ENCODE measurements around the gene NCAM1.

The NCAM1 gene

DNA sequence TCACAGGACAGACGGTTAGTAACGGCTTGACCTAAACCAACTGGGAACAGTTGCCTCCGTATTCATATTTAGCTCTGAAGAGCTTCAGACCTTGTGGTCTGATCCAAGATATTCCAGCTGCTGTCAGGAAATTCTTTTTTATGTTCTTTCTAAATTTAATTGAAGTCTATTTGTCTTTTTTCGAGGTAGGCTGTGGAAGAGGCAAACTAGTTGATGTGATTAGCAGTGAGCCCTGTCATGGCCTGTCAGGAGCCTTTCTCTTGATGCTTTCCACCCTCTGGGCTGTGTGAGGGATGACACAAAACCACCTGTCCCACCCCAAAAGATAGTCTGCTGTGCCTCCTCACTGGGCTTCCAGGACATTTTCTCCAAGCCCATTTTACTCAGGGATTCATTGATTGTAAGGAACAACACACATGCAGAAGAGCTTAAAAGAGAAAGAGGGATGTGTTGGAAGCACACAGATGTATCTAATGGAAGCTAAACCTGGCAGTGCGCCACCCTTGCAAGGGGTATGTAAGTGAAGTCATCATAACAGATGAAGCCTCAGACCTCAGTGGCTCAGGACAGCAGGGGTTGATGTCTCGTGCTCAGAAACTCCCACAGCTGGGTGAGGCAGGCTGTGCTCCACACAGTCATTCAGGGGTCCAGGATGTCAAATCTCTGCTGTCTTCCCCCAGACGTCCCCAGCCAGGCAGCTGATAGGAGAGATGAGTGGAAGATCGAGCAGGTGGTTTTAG is 170.0 kb downstream of the NCAM1 start:
- no peak for DNase-seq (ENCODE audit: low read depth in 2 of 2)

DNA sequence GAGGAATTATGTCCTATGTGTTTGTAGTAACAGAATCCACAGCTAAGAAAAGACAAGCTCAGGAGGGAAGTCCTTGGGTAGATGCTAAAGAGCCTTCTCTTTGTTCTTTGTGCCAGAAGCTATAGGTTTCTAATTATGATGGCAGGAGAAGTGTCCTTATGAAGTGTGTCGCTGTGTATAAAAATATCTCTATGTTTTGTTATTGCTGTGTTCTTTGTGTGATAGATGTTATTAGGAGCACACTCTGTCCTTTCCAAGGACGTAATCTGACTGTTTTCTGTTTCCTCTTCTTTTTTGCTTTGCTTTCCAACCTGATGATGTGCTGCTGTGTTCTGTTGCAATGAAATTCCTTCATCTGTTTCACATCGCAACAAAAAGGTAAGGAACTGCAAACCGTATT is 171.9 kb downstream of the NCAM1 start:
- no peak for DNase-seq (ENCODE audit: low read depth in 2 of 2)

- DNase-seq (ENCODE audit: low read depth in 2 of 2): no peak
Measured at GRCh38 chr11:113134626-113135025, 173.4 kb downstream of the NCAM1 start.

DNA sequence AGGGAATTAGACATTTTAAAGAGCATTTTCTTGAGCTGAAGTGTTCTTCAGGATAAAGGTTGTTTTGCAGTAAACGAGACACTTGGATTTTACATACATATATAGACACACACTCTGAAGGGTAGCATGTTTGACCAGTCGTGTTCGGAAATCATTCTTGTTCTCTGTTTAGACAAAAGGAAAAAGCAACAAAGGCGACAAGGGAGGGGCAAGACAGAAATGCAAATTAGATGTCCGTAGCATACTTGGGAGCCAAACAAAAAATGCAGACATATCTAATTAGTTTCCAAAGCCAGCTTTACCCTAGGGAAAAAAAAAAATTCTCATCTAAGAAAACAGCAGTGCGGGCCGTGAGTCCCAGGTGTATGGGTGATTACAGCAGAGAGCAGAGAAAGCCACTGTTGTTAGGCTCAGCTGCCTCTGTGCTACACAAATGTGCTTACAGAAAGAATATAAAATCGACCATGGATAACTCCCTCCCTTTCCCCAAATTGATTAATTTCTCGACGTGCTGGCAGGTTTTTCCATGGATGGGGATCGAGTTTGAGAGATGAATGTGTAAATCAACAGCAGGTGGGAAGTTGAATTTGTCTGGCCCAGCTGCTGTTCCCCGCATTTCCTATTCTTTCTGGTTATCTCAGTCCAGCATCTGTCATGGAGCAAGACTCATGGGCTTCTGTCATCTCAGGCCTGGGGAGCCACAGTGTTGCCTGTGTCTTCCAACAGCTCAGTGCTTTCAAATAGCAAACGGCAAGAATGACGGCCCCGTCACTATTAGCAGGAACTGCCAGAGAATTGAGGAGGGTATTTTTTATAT is 176.7 kb downstream of the NCAM1 start:
- DNase-seq (ENCODE audit: low read depth in 2 of 2): no peak

- no peak for DNase-seq (ENCODE audit: low read depth in 2 of 2)
Measured at GRCh38 chr11:113138731-113139130, 177.5 kb downstream of the NCAM1 start.

- no peak for DNase-seq (ENCODE audit: low read depth in 2 of 2)
Measured at GRCh38 chr11:113141010-113141409, 179.8 kb downstream of the NCAM1 start.

GRCh38 chr11:113142508-113142907 is 181.3 kb downstream of the NCAM1 start:
- no peak for DNase-seq (ENCODE audit: low read depth in 2 of 2)

GRCh38 chr11:113147249-113147648 is 186.0 kb downstream of the NCAM1 start:
- no peak for DNase-seq (ENCODE audit: low read depth in 2 of 2)

DNA sequence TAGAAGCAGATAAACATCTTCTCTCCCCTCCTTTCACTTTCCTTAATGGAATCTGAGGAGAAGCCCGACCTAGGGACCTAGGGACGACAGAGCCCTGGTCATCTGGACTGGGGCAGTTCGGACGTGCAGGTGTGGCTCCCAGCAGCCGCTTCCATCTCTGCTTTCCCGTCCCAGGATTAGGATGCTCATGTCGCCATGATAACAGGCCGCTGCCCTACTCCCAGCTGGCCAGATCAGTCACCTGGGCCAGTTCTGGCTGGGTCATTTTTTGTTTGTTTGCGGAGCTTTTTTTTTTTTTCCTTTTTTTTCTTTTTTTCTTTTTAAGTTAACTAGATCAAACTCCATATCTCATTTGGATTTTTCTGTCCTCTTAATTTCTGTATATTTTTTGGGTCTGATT is 186.9 kb downstream of the NCAM1 start:
- DNase-seq (ENCODE audit: low read depth in 2 of 2): no peak

DNA sequence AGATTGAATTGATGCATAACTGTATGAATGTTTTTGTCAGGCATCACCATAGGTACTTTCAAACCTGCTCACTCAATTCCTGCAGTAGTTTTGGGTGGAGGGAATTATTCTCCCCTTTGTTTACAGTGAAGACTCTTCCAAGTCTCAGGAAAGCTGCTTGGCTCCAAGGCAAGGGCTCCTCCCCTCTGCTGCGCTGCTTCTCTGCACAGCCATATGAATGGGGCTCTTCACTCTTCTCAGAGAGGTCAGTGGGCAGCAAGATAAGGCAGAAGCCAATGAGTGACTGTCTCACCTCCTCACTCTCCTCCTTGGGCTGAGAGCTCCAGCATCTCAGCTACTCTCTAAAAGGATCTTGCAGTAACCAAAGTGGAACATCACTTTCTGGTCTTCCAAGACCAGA is 187.4 kb downstream of the NCAM1 start:
- no peak for DNase-seq (ENCODE audit: low read depth in 2 of 2)

DNA sequence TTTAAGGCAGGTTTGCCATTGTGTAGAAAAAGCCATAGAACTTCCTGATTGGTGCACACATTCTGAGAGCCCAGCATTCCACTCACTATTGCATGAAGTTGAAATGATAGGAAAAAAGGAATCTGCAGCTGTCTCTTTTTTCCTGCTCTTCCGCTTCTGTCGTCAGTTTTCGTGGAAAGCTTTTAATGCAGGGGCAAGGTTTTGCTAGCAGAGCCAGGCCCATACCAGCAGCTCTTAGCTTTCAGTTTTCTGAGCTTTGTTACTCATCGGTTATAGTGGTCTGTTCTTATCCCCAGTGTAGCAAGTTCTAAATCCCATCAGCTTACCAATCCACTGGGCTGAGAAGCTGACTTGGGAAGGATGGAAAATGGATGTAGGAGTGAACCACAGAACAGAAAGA is 190.3 kb downstream of the NCAM1 start:
- no peak for DNase-seq (ENCODE audit: low read depth in 2 of 2)

GRCh38 chr11:113152500-113152899 is 191.3 kb downstream of the NCAM1 start:
- no peak for DNase-seq (ENCODE audit: low read depth in 2 of 2)

DNA sequence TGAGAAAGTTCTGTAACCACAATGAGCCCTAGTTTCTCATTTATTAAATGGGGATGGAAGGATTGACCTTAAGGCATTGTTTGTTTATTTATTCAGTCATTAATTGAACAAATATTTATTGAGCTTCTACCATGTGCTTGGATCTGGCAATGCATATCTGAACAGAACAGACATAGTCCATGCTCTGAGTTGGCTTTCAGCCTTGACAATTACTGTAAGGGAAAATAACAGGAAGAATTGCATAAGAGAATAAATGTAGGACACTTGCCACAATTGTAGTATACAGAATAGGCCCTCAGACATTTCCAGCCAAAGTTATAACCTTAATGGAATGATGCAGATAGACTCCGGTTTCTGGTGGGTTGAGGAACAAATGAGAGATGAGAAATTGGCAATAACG is 192.6 kb downstream of the NCAM1 start:
- DNase-seq (ENCODE audit: low read depth in 2 of 2): no peak

DNA sequence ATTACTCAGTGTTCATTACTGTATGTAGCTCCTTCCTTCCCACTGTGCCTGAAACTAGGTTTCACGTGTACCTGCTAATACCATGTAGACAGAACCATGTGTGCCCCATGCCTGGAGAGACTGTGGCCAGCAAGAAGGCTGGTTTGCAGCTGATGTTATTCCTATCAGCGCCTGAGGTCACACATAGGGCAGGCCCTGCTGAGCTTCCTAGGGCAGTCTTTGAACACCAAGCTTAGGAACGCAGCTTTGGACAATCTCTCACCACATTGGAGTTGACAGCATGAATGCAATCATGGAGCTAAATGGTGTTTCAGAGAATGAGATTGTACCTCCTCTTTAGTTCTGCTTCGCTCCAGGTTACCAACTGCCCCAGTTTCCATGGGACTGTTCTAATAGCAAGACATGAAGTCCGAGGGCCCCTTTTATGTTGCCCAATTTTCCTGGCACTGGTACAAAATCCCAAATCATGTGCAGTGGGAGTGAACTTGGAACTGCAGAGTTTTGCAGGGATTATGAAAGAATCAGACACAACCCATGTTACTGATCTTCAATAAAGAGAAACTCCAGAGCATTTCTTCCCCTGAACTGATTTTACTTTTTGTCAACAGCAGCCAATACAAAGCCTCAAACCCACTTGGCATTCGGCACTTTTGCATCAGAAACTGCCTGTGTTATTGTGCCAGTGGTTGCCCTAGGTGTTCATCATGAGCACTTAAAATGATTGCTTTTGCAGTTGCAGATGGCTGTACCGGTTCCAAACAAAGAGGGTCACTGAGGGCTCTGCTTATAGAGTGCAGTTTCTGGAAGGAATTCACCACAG is 199.0 kb downstream of the NCAM1 start:
- no peak for DNase-seq (ENCODE audit: low read depth in 2 of 2)

DNA sequence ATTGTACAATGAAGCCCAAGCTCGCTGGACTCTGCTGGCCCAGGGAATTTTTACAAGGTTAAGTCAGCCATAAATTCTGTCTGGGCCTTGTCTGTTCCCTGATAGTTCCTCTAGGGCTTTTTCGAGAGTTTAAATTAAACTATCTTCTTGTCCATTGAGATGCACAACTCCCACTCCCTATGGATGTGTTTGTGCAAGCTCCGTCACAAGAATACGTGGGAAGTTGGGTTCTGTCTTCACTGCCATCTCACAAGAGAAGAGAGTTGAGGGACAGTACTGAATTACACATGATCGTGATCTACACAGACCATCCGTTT is 199.5 kb downstream of the NCAM1 start:
- DNase-seq (ENCODE audit: low read depth in 2 of 2): no peak

DNA sequence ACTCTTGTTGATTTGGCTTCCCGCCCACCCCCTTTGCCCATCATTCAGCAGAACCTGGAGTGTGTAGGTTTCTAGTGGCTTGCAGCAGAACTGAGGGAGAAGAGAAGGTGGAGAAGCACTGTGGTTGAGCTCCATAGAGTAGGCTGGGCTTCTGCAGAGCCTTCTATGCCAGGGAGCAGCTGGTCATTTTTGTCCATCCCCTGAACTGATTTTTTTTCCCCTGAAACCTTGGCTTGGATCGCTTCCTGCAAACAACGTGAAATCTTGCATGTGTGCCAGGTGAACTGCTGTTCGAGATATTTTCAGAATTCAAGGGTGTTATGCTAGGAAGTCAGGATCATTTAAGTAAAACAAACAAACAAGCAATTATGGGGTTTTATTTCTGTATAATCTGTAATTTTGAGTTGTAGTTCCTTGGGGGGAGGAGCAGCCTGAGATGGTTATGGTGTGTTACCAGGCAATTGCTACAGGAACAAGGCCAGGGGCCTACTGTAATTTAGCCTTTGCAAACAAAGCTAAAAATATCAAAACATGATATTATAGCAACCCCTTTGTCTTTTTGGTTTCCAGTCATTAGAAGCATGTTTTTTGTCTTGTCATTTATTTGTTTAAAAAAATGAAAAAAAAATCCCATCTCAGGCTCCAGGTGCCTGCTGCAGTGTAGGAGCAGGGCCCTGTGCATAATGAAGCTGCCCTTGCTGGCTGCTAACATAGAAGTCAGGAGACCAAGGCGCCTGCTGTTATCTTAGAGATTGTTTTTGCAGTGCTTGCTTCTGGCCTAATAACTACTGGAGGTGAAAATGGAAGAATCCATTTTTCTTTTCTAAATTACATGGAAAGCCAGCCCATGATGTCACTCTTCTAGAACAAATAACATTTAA is 200.7 kb downstream of the NCAM1 start:
- DNase-seq (ENCODE audit: low read depth in 2 of 2): no peak

DNA sequence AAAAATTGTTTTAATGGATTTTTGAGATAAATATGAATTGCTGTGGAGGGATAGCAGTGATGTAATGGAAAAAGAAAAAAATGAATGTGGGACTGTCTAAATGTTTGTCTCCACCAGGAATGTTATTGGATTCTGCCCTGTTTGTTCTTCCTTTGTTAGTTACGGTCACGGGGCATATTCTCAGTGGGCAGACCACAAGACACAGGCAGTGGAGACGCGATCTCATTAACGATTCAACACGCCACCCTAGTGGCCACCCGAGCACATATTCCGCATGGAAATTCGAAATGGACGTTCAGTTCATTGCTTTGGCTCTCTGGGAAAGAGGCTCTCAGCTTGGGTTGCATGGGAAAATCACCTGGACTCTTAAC is 201.4 kb downstream of the NCAM1 start:
- no peak for DNase-seq (ENCODE audit: low read depth in 2 of 2)

DNA sequence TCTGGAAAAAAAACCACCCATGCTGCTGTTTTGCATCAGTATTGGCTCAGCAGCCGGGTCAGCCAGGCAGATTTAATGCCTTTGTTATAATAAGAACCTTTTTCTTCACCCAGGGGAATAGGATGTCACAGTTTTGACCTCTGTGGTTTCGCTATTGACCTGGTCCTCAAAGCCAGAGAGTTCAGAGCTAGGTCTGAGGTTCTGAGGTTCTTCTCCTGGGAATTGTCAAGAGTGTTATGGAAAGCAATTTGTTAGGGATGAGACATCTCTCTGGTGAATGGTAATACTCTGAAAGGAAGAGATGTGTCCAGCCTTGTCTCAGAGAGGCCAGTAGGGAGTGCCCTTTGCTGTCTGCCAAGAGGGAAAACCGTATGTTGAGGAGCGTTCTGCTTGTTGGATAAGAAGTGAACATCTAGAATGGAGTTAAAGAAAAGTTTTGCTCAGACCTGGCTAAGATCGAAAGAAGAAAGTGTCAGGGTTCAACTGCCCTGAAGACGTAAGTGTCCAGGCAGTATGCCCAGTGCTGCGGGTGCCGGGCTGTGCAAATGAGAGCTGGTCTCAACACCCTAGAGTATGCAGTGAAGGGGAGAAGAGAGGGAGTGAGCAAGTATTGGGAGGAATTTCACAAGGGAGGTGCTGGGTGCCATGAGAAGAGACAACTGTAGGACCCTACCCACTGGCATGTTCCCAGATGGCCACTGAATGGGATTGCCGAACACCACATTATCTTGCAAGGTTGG is 202.2 kb downstream of the NCAM1 start:
- no peak for DNase-seq (ENCODE audit: low read depth in 2 of 2)

GRCh38 chr11:113166280-113166679 is 205.1 kb downstream of the NCAM1 start:
- DNase-seq (ENCODE audit: low read depth in 2 of 2): no peak

DNA sequence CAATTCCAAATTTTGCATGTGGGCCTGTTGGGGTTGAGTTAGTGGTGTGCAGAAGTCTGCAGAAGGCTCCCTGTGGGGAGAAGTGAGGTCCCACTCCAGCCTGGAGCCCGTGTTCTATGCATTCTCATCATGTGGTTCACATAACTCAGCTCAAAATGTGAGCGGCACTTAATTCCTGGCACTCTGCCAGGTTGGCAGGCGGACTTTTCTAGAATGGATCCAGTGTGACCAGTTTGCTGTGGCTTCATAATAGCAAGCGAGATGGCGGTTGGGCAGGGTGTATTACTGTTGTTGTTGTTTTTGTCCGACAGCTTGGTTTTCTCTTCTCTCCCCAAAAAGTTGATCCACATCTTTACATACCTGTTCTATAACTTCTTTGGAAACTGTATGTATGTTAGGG is 206.4 kb downstream of the NCAM1 start:
- DNase-seq (ENCODE audit: low read depth in 2 of 2): no peak
